K562 (cell line): ENCODE measurements around the gene SNUPN.

ENCODE experiments used
- NFE2L1 ChIP-seq: fragments of 450-650 bp; IDR thresholded peaks from 2 replicates; pipeline ENCODE4 v1.6.1; 2016; ENCODE audit warnings: missing genetic modification characterization, low read depth, mild to moderate bottlenecking, missing compliant biosample characterization, moderate library complexity, borderline replicate concordance
- REST ChIP-seq, 2 experiments: fragments of 450-650 bp; formaldehyde crosslinking in 1 of 2; IDR thresholded peaks; 2 replicates each; pipeline versions ENCODE4 v1.4.0 to v1.6.1; 2014 to 2020; ENCODE audit warnings: mild to moderate bottlenecking in 2 of 2, borderline replicate concordance in 1 of 2, low read depth in 1 of 2
- ZNF408 ChIP-seq: fragments of 250-450 bp; sonication (Bioruptor Pico); IDR thresholded peaks from 2 replicates; pipeline ENCODE4 v1.4.0; 2020; ENCODE audit warnings: low read depth, mild to moderate bottlenecking, moderate library complexity

- TF ChIP-seq NFE2L1 (tag): no peak
- peak; percentile 16; the same call in 1 of the 2 replicates for TF ChIP-seq REST (IDR thresholded peaks at IDR 0.05; ENCODE audit: borderline replicate concordance)
- TF ChIP-seq REST (CRISPR knock-in tag; IDR thresholded peaks at IDR 0.05; ENCODE audit: low read depth): no peak
- no peak for TF ChIP-seq ZNF408 (CRISPR knock-in tag)
These were observed 22.0 kb upstream of the SNUPN start, which contains the start of gene SNX33 for GRCh38 chr15:75647370-75648155.
